ACHN (cell line): ENCODE data around the gene ANKRD30A.
"Not testable (repeated sequence)": the region's sequence is repeated elsewhere in the genome, so short reads cannot be mapped to it uniquely, and the experiment has no call there.

Experiments used
- DNase-seq: peaks from one replicate; pipeline ENCODE4 v3.0.0-alpha.2; 2015
- in situ Hi-C: cut with HindIII; loops from 2 replicates; pipeline ENCODE4 v1.10.0; 2017; ENCODE audit warnings: low sequenced_read_pairs, low pct_ligation_motif_present, low pct_unique_long_range_greater_than_20kb

Gene ANKRD30A

GRCh38 chr10:37125191-37125732, at the start of gene ANKRD30A:
TSS of gene ANKRD30A (plus strand) at chr10:37125598. CDS start at chr10:37125788, 190 bp downstream.
- DNase-seq = no peak
- in situ Hi-C loops = no loop called here

- DNase-seq, in situ Hi-C loops: not testable (repeated sequence)
Observed at GRCh38 chr10:37076083-37076482, 49.3 kb upstream of the ANKRD30A start.

GRCh38 chr10:37095792-37096573, 29.4 kb upstream of the ANKRD30A start:
- in situ Hi-C loops = no loop called here
- no peak for DNase-seq

- in situ Hi-C loops = no loop called here
- DNase-seq = no peak
Observed at GRCh38 chr10:37101261-37101660, 24.1 kb upstream of the ANKRD30A start.

GRCh38 chr10:37109000-37109399, 16.4 kb upstream of the ANKRD30A start:
- in situ Hi-C loops = no loop called here
- no peak for DNase-seq

GRCh38 chr10:37124532-37124931, 866 bp upstream of the ANKRD30A start:
- no peak for DNase-seq
- in situ Hi-C loops = no loop called here

- in situ Hi-C loops = no loop called here
Observed at GRCh38 chr10:37125921-37126320, 523 bp downstream of the ANKRD30A start.

GRCh38 chr10:37146443-37146842, 21.0 kb downstream of the ANKRD30A start:
- in situ Hi-C loops = no loop called here
- no peak for DNase-seq

More at GRCh38 chr10:37125921-37126320, 523 bp downstream of the ANKRD30A start:
- DNase-seq = no peak

- DNase-seq, in situ Hi-C loops: not testable (repeated sequence)
Observed at GRCh38 chr10:37162430-37162829, 37.0 kb downstream of the ANKRD30A start.

GRCh38 chr10:37171945-37172344, 46.5 kb downstream of the ANKRD30A start:
- in situ Hi-C loops, DNase-seq: not testable (repeated sequence)

GRCh38 chr10:37178296-37178695, 52.9 kb downstream of the ANKRD30A start:
- in situ Hi-C loops, DNase-seq: not testable (repeated sequence)

- DNase-seq, in situ Hi-C loops: not testable (repeated sequence)
Observed at GRCh38 chr10:37182719-37183118, 57.3 kb downstream of the ANKRD30A start.

GRCh38 chr10:37206132-37206531, 80.7 kb downstream of the ANKRD30A start:
- no peak for DNase-seq
- in situ Hi-C loops = no loop called here

- DNase-seq = no peak
- in situ Hi-C loops = no loop called here
Observed at GRCh38 chr10:37220866-37221265, 95.5 kb downstream of the ANKRD30A start.

GRCh38 chr10:37222046-37222445, 96.6 kb downstream of the ANKRD30A start:
- no peak for DNase-seq
- in situ Hi-C loops = no loop called here

- in situ Hi-C loops = no loop called here
- DNase-seq = no peak
Observed at GRCh38 chr10:37225163-37225562, 99.8 kb downstream of the ANKRD30A start.

GRCh38 chr10:37226524-37226923, 101.1 kb downstream of the ANKRD30A start:
- in situ Hi-C loops = no loop called here
- DNase-seq = no peak

GRCh38 chr10:37234692-37235091, 109.3 kb downstream of the ANKRD30A start:
- in situ Hi-C loops = no loop called here
- DNase-seq = no peak

GRCh38 chr10:37236093-37236492, 110.7 kb downstream of the ANKRD30A start:
- in situ Hi-C loops = no loop called here
- no peak for DNase-seq

- DNase-seq = no peak
Observed at GRCh38 chr10:37240223-37240622, 114.8 kb downstream of the ANKRD30A start.

More at GRCh38 chr10:37240223-37240622, 114.8 kb downstream of the ANKRD30A start:
- in situ Hi-C loops = no loop called here
